Sigmoid colon (tissue), 3 donors: ENCODE measurements around the gene ODAD4.

ENCODE experiments used
- CTCF ChIP-seq, 4 experiments: fragments of 450-650 bp in 3 of 4; fragments of 200-600 bp in 1 of 4; IDR thresholded peaks; one replicate each; pipeline ENCODE4 v1.5.1; 2016 to 2019; ENCODE audit warnings: antibody characterized with exemption in 4 of 4, mild to moderate bottlenecking in 3 of 4, moderate library complexity in 2 of 4
- POLR2A ChIP-seq, 2 donors: fragments of 450-650 bp; IDR thresholded peaks; one replicate each; pipeline ENCODE4 v1.6.1; 2016; ENCODE audit warnings: antibody characterized with exemption in 2 of 2, mild to moderate bottlenecking in 2 of 2, moderate library complexity in 2 of 2

- TF ChIP-seq CTCF (IDR thresholded peaks at IDR 0.05) (no peak), POLR2A (IDR thresholded peaks at IDR 0.05) (no peak)
These were observed 14.5 kb downstream of the ODAD4 start for GRCh38 chr17:41944943-41945342.
